ENCODE data around the gene APOO.

GRCh38 chrX:23879380-23880090 lies 28.2 kb downstream of the APOO start:
- TF ChIP-seq CTCF (IDR thresholded peaks at IDR 0.05) (no peak), POLR2AphosphoS5 (IDR thresholded peaks at IDR 0.05; ENCODE audit: insufficient read depth in 1 of 2, low read depth in 1 of 2) (no peak)

Data from vagina (tissue), 2 donors.